ENCODE data around the gene MPG. TPM values are rescaled to one million over a fixed set of nuclear protein-coding genes. Genes with fewer than 3 reads are reported as not detected.

The MPG gene
- total RNA-seq, 1 donor = 26.2 TPM

DNA sequence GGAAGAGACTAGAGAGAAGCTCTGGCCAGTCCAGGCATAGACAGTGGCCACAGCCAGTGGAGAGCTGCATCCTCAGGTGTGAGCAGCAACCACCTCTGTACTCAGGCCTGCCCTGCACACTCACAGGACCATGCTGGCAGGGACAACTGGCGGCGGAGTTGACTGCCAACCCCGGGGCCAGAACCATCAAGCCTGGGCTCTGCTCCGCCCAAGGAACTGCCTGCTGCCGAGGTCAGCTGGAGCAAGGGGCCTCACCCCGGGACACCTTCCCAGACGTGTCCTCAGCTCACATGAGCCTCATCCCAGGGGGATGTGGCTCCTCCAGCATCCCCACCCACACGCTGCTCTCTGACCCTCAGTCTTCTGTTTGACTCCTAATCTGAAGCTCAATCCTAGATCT is 8.8 kb upstream of the MPG start:
- Histone ChIP-seq H3K4me1 (ENCODE audit: insufficient read depth, low read length) (peaks cover 4% of the 10 kb centered on the region), H3K27me3 (ENCODE audit: insufficient read depth, low read length) (peaks cover 30% of the 10 kb centered on the region), H3K9me3 (ENCODE audit: low read depth, low read length) (no peaks in the 10 kb centered on the region), H3K4me3 (ENCODE audit: low read length) (no peak overlapping the region)

DNA sequence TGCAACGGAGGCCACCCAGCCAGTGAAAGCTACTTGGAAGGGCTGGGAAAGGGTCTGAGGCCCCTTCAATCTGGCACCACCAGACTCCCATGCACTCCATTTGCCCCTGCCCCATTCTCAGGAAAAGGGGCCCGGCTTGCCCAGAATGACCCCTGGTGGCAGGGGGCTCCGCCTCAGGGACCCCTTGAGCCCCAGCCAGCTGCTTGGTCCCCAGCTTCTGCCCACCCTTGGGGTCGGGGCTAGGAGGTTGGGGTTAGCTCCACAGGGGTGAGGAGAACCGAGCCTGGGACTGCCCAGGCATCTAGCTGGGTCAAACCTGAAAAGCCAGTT is 6.8 kb upstream of the MPG start:
- Histone ChIP-seq H3K27me3 (ENCODE audit: insufficient read depth, low read length) (peaks cover 31% of the 10 kb centered on the region), H3K9me3 (ENCODE audit: low read depth, low read length) (no peaks in the 10 kb centered on the region), H3K4me3 (ENCODE audit: low read length) (no peak overlapping the region)

DNA sequence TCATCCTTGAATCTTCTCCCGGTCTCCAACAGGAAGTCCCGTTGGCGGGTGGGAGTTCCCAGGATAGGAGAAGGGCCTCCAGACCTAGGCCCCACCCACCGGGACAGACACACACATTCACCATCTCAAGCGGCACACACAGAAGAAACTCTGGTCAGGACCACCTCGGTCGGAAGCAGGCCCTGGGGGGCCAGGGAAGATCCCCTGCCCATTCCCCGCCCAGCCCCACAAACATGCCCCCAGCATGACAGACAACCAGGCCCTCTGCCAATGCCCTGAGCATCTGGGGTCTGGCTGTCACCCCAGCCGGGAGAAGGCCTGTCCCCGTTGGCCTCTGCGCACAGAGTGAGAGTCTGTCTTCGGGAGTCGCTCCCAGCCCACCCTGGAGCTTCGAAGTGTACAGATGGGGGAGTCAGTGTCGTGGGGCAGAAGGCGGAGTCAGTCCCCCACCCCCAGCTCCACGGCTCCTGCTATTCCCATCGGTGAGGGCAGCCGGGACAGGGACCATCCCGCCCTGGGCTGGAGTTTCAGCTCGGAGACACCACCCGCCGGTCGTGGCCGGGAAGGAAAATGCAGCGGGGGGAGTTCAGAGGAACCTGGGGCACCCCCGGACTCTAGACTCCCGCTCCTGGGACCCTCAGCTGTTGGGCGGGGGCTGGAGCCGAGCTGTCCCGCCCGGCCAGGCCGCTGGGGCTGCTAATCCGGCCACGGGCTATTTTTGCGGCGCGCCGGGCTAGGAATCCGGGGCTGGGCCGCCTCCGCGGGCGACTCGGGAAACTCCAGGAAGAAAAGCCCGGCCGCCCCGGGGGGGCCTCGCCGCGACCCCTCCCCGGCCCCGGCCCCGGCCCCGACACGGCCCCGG is 6.3 kb upstream of the MPG start:
- Histone ChIP-seq H3K9me3 (ENCODE audit: low read depth, low read length) (no peaks in the 10 kb centered on the region), H3K4me1 (ENCODE audit: insufficient read depth, low read length) (peaks cover 15% of the 10 kb centered on the region), H3K4me3 (ENCODE audit: low read length) (no peak overlapping the region), H3K27me3 (ENCODE audit: insufficient read depth, low read length) (peaks cover 31% of the 10 kb centered on the region)

More for the DNA sequence above, 6.8 kb upstream of the MPG start:
- H3K4me1 ChIP-seq (ENCODE audit: insufficient read depth, low read length) = peaks cover 9% of the 10 kb centered on the region

DNA sequence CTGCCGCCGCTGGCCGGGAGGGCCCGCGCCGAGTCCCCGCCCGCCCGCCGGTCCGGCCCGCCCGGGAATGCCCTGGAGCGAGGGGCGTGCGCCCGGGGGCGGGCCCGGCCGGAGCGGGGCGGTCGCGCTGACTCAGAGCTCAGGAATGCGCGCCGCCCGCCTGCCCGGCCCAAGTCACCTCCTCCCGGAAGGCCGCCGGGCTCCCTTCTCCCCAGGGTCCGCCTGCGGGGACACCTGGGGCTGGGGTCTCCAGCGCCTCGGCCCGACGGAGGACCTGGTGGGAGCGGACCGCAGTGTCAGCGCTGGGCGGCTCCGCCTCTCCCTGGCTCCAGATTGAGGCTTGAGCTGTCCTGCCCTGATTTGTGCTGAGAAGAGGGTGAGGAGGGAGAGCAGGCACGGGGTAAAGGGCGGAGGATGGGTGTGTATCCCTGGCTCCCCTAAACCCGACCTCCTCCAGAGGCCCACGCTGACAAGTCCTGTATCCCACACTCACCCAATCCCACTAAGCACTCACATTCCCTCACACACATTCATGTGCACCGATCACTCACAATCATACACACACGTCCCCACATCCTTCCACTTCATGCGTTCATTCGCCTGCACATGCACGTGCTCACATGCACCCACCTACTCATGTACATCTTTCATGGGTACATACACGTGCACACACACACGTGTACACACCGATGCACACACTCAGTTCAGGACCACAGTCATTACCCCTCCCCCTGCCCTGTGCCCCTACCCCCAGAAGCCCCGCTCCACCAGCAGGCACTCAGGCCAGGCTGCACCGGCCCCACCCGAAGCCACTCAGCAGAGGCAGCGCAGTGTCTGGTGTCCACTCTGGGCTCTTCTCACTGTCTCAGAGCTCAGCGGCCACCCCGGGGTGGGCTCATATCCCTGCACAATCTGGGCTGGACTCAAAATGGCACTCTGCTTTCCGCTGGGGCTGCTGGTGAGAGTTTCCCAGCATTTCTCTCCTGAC is 5.2 kb upstream of the MPG start, which contains the start of gene RHBDF1:
Gene RHBDF1, minus strand, starts transcription at position 71 of the 988 bp plus-strand sequence. CDS start 7,616 bp downstream, outside the sequence.
- peaks cover 23% of the 10 kb centered on the region for H3K4me1 ChIP-seq (ENCODE audit: insufficient read depth, low read length)
- H3K27me3 ChIP-seq (ENCODE audit: insufficient read depth, low read length) = peaks cover 31% of the 10 kb centered on the region
- H3K4me3 ChIP-seq (ENCODE audit: low read length) = no peak within 1 kb of the TSS
- H3K9me3 ChIP-seq (ENCODE audit: low read depth, low read length) = no peaks in the 10 kb centered on the region

DNA sequence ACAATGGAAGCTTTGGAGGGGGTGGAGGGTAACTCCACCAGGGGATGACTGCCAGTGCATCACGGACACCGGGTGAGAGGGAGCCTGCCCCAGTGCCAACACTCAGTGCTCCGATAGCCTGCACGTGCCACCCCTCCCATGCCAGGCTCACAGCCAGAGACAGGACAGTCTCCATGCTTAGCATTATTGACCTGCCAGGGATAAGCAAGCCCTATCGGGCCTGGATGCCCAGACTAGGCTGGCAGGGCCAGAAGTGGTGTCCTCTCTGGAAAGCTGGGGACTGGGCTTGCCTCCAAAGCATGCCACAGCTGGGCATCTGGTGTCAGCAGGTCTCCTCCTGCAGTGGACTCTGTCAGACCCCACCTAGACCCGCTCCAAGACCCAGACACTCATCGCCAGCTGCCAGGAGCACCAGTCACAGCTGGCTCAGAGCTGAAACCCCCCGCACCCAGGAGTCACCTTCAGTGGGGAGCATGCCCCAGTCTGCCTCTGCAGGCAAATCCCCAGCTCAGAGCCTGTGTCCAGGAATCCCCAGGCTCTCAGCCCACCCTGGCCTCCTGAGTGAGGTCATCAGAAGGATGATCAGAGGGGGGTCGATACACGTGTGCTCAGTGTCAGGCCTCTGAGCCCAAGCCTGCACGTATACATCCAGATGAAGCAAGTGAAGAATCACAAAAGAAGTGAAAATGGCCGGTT is 3.8 kb upstream of the MPG start:
- Histone ChIP-seq H3K4me1 (ENCODE audit: insufficient read depth, low read length) (peaks cover 32% of the 10 kb centered on the region), H3K9me3 (ENCODE audit: low read depth, low read length) (no peaks in the 10 kb centered on the region), H3K27me3 (ENCODE audit: insufficient read depth, low read length) (peaks cover 31% of the 10 kb centered on the region), H3K4me3 (ENCODE audit: low read length) (no peak overlapping the region)

DNA sequence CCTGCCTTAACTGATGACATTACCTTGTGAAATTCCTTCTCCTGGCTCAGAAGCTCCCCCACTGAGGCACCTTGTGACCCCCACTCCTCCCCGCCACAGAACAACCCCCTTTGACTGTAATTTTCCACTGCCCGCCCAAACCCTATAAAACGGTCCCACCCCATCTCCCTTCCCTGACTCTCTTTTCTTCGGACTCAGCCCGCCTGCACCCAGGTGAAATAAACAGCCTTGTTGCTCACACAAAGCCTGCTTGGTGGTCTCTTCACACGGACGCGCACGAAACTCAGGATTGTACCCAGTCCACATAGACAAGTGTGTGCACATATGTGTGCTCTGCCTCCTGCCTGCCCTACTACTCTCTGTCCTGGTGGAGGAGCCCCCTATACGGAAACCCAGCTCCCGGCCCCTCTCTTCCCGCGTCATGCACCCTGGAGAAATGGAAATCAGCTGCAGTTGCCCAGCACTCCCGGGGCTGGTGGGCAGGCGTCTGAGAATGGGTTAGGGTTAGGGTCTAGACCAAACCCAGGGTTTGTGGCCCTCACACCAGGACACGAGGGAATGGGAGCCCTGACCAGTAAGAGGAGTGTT is 3.2 kb upstream of the MPG start:
- Histone ChIP-seq H3K27me3 (ENCODE audit: insufficient read depth, low read length) (peaks cover 31% of the 10 kb centered on the region), H3K9me3 (ENCODE audit: low read depth, low read length) (no peaks in the 10 kb centered on the region), H3K4me3 (ENCODE audit: low read length) (no peak overlapping the region), H3K4me1 (ENCODE audit: insufficient read depth, low read length) (peaks cover 33% of the 10 kb centered on the region)

DNA sequence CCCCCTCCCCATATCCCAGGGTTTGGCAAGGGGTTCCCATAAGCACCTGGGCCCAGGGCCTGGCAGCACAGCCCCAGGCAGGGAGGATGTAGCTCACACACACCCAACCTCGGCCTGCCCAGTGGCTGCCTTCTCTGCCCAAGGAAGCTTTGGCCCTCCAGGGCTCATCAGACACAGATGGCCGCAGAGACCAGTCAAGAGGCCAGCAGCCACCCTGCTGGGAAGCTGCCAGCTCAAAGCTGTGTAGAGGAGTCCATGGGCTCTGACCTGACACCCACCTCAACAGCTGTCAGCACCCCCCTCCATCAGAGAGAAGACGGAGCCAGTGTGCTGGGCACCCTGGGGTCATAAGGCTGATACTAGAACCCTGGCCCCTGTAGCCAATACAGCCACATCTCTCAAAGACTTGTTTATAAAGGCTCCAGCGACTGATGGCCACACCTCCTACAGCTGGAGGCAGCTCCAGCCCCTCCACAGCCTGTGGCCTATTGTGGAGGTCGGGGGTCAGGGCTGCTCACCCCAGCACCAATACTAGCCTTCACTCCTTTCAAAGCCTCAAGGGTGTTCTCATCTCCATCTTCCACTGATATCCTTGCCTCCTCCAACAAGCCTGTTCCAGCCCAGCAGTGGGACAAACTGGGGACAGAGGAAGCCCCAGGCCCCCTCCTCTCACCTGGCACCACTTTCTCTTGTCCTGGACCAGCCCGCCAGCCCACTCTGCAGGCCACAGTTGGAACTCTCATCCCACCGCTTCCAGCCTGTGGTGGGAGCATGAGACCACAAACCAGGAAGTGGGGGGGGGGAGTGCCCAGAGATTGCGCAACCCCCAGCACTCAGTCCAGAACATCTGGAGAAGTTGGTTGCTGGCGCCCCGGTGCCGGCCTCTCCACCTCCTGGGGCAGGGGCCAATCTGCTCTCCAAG is 2.2 kb upstream of the MPG start:
- H3K4me1 ChIP-seq (ENCODE audit: insufficient read depth, low read length) = peaks cover 33% of the 10 kb centered on the region
- H3K9me3 ChIP-seq (ENCODE audit: low read depth, low read length) = no peaks in the 10 kb centered on the region
- H3K4me3 ChIP-seq (ENCODE audit: low read length) = no peak overlapping the region
- peaks cover 26% of the 10 kb centered on the region for H3K27me3 ChIP-seq (ENCODE audit: insufficient read depth, low read length)

DNA sequence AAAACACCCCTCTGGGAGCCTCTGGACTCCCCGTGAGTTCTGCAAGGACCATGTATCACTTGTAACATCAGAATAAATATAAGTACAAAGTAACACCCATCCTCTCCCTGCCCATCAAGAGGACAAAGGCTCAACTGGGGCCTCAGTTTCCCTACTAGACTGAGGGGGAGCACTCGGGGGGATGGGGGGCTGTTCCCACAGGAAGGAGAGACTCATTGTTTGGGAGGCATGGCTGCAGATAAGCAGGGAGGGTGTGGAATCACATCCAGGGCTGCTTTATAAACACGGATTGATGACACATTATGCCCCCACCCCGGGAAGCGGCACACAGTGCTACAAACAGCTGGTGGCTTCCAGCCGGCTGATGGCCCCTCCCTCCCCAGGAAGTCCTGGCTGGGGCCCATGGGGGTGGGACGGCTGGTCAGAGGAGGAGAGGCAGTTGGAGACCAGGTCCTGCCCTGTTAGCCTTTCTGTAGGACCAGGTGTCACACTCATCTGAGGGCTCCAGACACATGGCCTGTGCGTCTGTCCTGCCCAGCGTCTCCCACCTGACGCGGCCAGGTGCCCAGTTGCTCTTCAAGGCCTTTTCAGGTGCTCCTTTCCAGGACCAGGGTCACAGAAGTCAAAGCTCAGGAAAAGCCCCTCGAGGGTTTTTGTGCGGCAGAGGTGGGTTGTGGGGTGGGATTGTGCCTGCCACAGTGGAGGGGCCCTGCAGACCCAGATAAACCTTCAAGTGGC is 1.3 kb upstream of the MPG start:
- Histone ChIP-seq H3K4me3 (ENCODE audit: low read length) (no peak overlapping the region), H3K4me1 (ENCODE audit: insufficient read depth, low read length) (peaks cover 33% of the 10 kb centered on the region), H3K27me3 (ENCODE audit: insufficient read depth, low read length) (peaks cover 19% of the 10 kb centered on the region), H3K9me3 (ENCODE audit: low read depth, low read length) (no peaks in the 10 kb centered on the region)

DNA sequence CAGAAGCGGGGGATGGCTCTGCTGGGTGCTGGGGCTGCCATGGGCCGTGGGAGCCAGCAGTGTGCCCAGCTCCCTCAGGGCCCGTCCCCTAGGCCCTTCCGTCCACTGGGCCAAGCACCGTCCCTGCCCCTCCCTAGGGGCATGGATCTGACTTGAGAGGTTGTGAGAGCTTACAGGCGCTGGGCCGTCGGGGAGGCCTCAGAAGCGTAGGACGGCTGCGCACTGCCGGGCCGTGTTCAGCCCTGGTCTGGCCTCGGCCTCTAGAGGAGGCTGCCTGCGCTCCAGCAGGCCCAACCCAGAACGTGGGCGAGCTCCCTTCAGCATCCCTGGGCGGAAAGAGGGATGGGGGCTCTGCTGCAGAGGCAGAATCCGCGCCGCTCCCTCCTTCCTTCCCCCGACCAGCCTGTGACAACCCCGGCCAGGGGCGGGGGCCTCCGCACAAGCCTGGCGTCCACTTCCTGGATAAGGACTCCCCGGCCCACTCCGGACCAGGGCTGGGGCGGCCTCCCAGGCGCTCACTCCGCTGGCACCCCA is 685 bp upstream of the MPG start:
- Histone ChIP-seq H3K4me3 (ENCODE audit: low read length) (peak overlapping the region; percentile 79), H3K27me3 (ENCODE audit: insufficient read depth, low read length) (peaks cover 16% of the 10 kb centered on the region), H3K9me3 (ENCODE audit: low read depth, low read length) (no peaks in the 10 kb centered on the region), H3K4me1 (ENCODE audit: insufficient read depth, low read length) (peaks cover 33% of the 10 kb centered on the region)

DNA sequence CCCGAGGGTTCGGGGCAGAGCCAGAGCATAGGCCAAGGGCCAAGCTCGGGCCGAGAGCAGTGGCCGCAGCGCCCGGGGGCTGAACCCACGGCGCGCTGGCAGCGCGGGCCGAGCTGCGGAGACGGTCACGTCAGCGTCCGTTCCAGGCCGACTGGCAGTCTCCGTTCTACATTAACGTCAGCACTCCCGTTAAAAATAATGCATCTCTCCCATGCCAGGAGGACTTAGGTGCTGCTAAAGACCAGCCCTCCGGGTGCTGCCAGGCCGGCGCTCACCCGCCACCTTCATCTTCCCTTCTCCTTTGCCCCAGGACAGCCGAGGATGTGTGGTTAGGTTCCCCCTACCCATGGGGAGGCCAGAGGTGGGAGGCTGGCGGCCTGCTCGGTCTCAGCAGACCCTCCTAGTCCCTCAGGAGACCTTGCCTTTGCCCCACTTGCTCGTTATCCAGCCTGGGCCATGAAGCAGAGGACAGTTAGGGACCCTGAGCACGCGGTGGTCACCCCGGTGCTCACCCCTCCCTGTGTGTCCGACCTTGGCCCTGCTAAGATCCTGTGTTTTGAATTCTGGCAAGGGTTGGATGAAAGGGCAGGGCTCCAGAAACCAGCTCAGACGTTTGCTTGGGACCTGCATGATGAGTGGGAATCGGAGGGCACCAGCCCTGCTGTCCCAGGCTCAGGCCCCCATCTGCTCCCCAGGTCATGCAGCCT is 572 bp downstream of the MPG start:
- H3K27me3 ChIP-seq (ENCODE audit: insufficient read depth, low read length) = peaks cover 6% of the 10 kb centered on the region
- no peaks in the 10 kb centered on the region for H3K9me3 ChIP-seq (ENCODE audit: low read depth, low read length)
- H3K4me1 ChIP-seq (ENCODE audit: insufficient read depth, low read length) = peaks cover 29% of the 10 kb centered on the region
- H3K4me3 ChIP-seq (ENCODE audit: low read length) = peak overlapping the region; percentile 79

DNA sequence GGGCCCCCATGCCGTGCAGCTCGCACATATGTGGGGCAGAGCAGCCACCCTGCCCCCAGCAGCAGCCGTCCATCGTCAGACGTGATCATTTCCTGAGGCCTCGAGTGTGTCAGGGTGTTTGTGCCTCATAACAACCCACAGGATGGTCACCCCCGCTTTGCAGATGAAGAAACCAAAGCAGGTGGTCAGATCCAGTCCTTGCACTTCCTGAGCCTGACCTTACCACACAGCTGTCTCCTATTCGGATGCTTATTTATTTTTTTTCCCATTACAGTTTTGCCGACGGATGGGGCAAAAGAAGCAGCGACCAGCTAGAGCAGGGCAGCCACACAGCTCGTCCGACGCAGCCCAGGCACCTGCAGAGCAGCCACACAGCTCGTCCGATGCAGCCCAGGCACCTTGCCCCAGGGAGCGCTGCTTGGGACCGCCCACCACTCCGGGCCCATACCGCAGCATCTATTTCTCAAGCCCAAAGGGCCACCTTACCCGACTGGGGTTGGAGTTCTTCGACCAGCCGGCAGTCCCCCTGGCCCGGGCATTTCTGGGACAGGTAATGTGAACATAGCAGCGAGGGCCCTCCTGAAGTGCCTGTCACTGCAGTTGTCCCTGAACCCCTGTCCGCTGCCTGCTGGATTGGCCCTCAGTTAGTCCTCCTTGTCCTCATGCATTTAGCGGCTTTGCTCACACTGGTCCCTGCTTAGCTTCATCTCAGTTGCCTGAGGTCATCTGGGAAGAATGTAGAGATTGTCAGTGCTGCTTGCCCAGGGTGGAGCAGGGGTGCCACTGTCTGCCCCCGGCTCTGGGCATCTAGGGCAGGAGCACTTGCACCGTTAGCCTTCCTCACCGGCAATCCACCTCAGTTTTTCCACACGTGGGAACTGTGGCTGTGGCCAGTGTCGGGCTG is 1.4 kb downstream of the MPG start:
- Histone ChIP-seq H3K27me3 (ENCODE audit: insufficient read depth, low read length) (no peaks in the 10 kb centered on the region), H3K4me1 (ENCODE audit: insufficient read depth, low read length) (peaks cover 37% of the 10 kb centered on the region), H3K4me3 (ENCODE audit: low read length) (no peak overlapping the region), H3K9me3 (ENCODE audit: low read depth, low read length) (no peaks in the 10 kb centered on the region)
